Skin of body (tissue), 2 donors: ENCODE measurements around the gene MAP4. TPM values are rescaled to one million over a fixed set of nuclear protein-coding genes. Genes with fewer than 3 reads are reported as not detected.

Experiments
- DNase-seq: peaks from one replicate; lab custom pipeline; 2025; lab: John Stamatoyannopoulos, UW
- total RNA-seq: library from RNA; depleted of rRNA; stranded (reverse); fragments of >200 nt; gene quantifications from one replicate; pipeline ENCODE4 v1.2.3, GENCODE V29; 2014

The MAP4 gene
- total RNA-seq, 1 donor from 2014 or later, result 88.6 TPM

- DNase-seq, result no peak
Observed at GRCh38 chr3:47863391-47864128, 152.7 kb downstream of the MAP4 start.

GRCh38 chr3:47859956-47860605, 156.1 kb downstream of the MAP4 start:
- no peak for DNase-seq

GRCh38 chr3:47857151-47857550, 159.1 kb downstream of the MAP4 start:
- DNase-seq, result no peak

- no peak for DNase-seq
Observed at GRCh38 chr3:47856669-47857068, 159.5 kb downstream of the MAP4 start.

GRCh38 chr3:47855461-47856383, 160.5 kb downstream of the MAP4 start:
- no peak for DNase-seq

GRCh38 chr3:47854720-47855455, 161.3 kb downstream of the MAP4 start:
- DNase-seq, result no peak

GRCh38 chr3:47854267-47854666, 161.9 kb downstream of the MAP4 start:
- no peak for DNase-seq

- no peak for DNase-seq
Observed at GRCh38 chr3:47852604-47853602, 163.3 kb downstream of the MAP4 start.

- no peak for DNase-seq
Observed at GRCh38 chr3:47851888-47852603, 164.2 kb downstream of the MAP4 start.

GRCh38 chr3:47850564-47851410, 165.4 kb downstream of the MAP4 start:
- DNase-seq, result no peak

- DNase-seq, result no peak
Observed at GRCh38 chr3:47849699-47850563, 166.3 kb downstream of the MAP4 start.

- DNase-seq, result no peak
Observed at GRCh38 chr3:47849186-47849698, 167.0 kb downstream of the MAP4 start.

GRCh38 chr3:47848599-47849117, 167.6 kb downstream of the MAP4 start:
- DNase-seq, result no peak

GRCh38 chr3:47847801-47848518, 168.3 kb downstream of the MAP4 start:
- DNase-seq, result no peak

- no peak for DNase-seq
Observed at GRCh38 chr3:47847260-47847659, 169.0 kb downstream of the MAP4 start.

- DNase-seq, result no peak
Observed at GRCh38 chr3:47846880-47847248, 169.4 kb downstream of the MAP4 start.
